Measurements from ENCODE around the gene SYT9. TPM values are rescaled to one million over a fixed set of nuclear protein-coding genes. Genes with fewer than 3 reads are reported as not detected.
"Not testable (repeated sequence)": the region's sequence is repeated elsewhere in the genome, so short reads cannot be mapped to it uniquely, and the experiment has no call there.

The SYT9 gene
- total and polyA plus RNA-seq, 10 of the 15 experiments (the other 5 are each of a cell fraction or from before 2014, with no cell fraction given) = 0.03 TPM; not detected in 9

DNA sequence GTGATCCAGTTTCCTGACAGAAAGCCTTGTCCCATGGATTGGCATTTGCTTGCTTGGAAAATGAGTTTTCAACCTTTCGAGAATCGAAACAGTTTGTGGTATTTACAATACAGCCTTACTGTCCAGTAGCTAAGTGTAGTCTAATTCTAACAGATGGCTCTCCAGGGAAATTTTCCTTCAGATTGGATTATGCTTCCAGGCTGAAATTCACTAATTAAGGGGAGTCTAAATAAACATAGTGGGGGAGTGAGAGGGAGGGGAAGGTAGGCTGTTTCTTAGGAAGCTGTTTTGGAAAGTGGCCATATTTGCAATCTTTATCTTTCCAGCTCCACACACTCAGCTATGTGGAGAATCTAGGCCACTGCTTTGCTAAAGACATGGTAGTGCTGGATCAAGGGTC, 81.3 kb downstream of the SYT9 start (continued):
- no peak for TF ChIP-seq ATF2 (IDR thresholded peaks at IDR 0.05; ENCODE audit: low read length)
- no peak for TF ChIP-seq IRF4 (IDR thresholded peaks at IDR 0.05; ENCODE audit: low read depth, low read length)
- TF ChIP-seq KLF5 (IDR thresholded peaks at IDR 0.05; ENCODE audit: partially characterized antibody) = no peak
- TF ChIP-seq NBN (IDR thresholded peaks at IDR 0.05) = no peak

DNA sequence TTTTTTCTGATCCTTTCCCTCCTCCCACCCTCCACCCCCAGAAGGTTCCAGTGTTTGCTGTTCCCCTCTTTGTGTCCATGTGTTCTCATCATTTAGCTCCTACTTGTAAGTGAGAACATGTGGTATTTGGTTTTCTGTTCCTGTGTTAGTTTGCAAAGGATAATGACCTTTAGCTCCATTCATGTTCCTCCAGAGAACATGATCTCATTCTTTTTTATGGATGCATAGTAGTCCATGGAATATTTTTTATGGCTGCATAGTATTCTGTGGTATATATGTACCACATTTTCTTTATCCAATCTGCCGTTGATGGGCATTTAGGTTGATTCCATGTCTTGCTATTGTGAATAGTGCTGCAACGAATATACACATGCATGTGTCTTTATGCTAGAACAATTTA, 83.7 kb downstream of the SYT9 start:
- FAIRE-seq = not testable (repeated sequence)

GRCh38 chr11:7341551-7341950, 89.8 kb downstream of the SYT9 start:
- CTCF ChIA-PET = no interaction called here
- TF ChIP-seq ZNF24 (IDR thresholded peaks at IDR 0.05) (no peak), WRNIP1 (IDR thresholded peaks at IDR 0.05; ENCODE audit: borderline replicate concordance, low read depth, low read length) (no peak), KDM1A (IDR thresholded peaks at IDR 0.05; ENCODE audit: borderline replicate concordance) (no peak)
- Histone ChIP-seq H3K9ac (ENCODE audit: control insufficient read depth, insufficient read depth, low read length) (no peak overlapping the region), H3K27me3 (replicated peaks in 1 of 2; ENCODE audit: control insufficient read depth in 2 of 2, insufficient read depth in 2 of 2, low read length in 1 of 2) (no peaks in the 10 kb centered on the region), H3K27ac (ENCODE audit: control insufficient read depth, insufficient read depth) (no peak overlapping the region), H3K36me3 (ENCODE audit: control insufficient read depth in 2 of 2, insufficient read depth in 2 of 2, low read length in 1 of 2) (no peaks in the 10 kb centered on the region), H3K4me1 (ENCODE audit: control insufficient read depth, insufficient read depth, low read length) (no peaks in the 10 kb centered on the region), H3K4me3 (no peak overlapping the region), H2AFZ (ENCODE audit: control insufficient read depth, low read depth, low read length) (no peak overlapping the region), H3K9me3 (replicated peaks; ENCODE audit: control insufficient read depth, insufficient read depth, low read length) (no peaks in the 10 kb centered on the region), H4K20me1 (ENCODE audit: control insufficient read depth, insufficient read depth) (no peaks in the 10 kb centered on the region), H3K4me2 (ENCODE audit: control insufficient read depth, insufficient read depth) (no peak overlapping the region), H3K79me2 (ENCODE audit: control insufficient read depth, insufficient read depth, low read length) (no peaks in the 10 kb centered on the region)
- no TSS peak for BruUV-seq (replicated peaks)
- POLR2A ChIA-PET = no interaction called here
- no peak for FAIRE-seq
- intact Hi-C loops (cut with micrococcal nuclease; ENCODE audit: unreplicated experiment) = no loop called here
- 16% methylated on average over 2 of the region's 2 CpGs for WGBS (ENCODE audit: insufficient coverage, insufficient replicate concordance, low lambda C conversion rate, missing lambda C conversion rate)
- in situ Hi-C loops (cut with MboI) = no loop called here
- no peak for ATAC-seq
- RAD21 ChIA-PET (ENCODE audit: unreplicated experiment) = no interaction called here
- SMC1A ChIA-PET (ENCODE audit: uncharacterized antibody, unreplicated experiment) = no interaction called here
- DNase-seq (ENCODE audit: low read depth, low spot score) = no peak

More for the DNA sequence above, 83.7 kb downstream of the SYT9 start:
- SMC1A ChIA-PET (ENCODE audit: uncharacterized antibody, unreplicated experiment); ATAC-seq; H3K27me3 ChIP-seq (replicated peaks in 1 of 2; ENCODE audit: control insufficient read depth in 2 of 2, insufficient read depth in 2 of 2, low read length in 1 of 2); POLR2A ChIA-PET; DNase-seq (ENCODE audit: low read depth, low spot score); H2AFZ ChIP-seq (ENCODE audit: control insufficient read depth, low read depth, low read length); BruUV-seq (replicated peaks); H3K9me3 ChIP-seq (replicated peaks; ENCODE audit: control insufficient read depth, insufficient read depth, low read length); H4K20me1 ChIP-seq (ENCODE audit: control insufficient read depth, insufficient read depth); in situ Hi-C loops (cut with MboI); H3K4me2 ChIP-seq (ENCODE audit: control insufficient read depth, insufficient read depth); H3K9ac ChIP-seq (ENCODE audit: control insufficient read depth, insufficient read depth, low read length); intact Hi-C loops (cut with micrococcal nuclease; ENCODE audit: unreplicated experiment); H3K27ac ChIP-seq (ENCODE audit: control insufficient read depth, insufficient read depth); H3K4me3 ChIP-seq; H3K79me2 ChIP-seq (ENCODE audit: control insufficient read depth, insufficient read depth, low read length); RAD21 ChIA-PET (ENCODE audit: unreplicated experiment); H3K4me1 ChIP-seq (ENCODE audit: control insufficient read depth, insufficient read depth, low read length); H3K36me3 ChIP-seq (ENCODE audit: control insufficient read depth in 2 of 2, insufficient read depth in 2 of 2, low read length in 1 of 2): not testable (repeated sequence)
- CTCF ChIA-PET = interaction anchor here (0.7 kb wide), 1 partner anchor 17 kb away, joined by 3 read pairs; no protein-coding TSS in a partner anchor
- 20% methylated on average over 2 of the region's 2 CpGs for WGBS (ENCODE audit: insufficient coverage, insufficient replicate concordance, low lambda C conversion rate, missing lambda C conversion rate)

Measured in GM12878 (cell line).